Measurements from ENCODE around the gene MORN2.

MORN2 gene

DNA sequence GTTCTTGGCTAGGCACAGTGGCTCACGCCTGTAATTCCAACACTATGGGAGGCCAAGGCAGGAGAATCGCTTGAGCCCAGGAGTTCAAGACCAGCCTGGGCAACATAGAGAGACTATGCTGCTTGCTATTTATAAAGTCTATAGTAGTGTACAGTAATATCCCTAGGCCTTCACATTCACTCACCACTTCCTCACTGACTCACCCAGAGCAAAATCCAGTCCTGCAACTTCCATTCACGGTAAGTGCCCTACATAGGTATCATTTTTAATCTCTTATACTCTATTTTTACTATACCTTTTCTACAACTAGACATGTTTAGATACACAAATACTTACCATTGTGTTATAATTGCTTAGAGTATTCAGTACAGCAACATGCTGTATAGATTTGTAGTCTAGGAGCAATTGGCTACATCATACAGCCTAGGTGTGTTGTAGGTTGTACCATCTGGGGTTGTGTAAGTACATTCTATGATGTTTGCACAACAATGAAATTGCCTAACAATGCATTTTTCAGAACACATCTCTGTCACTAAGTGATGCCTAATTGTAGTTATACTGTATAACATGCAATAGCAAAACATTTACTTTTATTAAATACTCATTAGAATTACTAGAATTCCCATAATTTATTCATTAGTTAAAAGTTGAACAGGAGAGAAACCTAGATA is 8.9 kb upstream of the MORN2 start:
- in situ Hi-C loops (cut with HindIII; ENCODE audit: low sequenced_read_pairs) = no loop called here
- no peak for DNase-seq (ENCODE audit: low read depth, low spot score)
- no peak overlapping the region for H3K4me3 ChIP-seq (ENCODE audit: low read depth, low read length)
- TF ChIP-seq CTCF (IDR thresholded peaks at IDR 0.05; ENCODE audit: low read depth, low read length) = no peak

DNA sequence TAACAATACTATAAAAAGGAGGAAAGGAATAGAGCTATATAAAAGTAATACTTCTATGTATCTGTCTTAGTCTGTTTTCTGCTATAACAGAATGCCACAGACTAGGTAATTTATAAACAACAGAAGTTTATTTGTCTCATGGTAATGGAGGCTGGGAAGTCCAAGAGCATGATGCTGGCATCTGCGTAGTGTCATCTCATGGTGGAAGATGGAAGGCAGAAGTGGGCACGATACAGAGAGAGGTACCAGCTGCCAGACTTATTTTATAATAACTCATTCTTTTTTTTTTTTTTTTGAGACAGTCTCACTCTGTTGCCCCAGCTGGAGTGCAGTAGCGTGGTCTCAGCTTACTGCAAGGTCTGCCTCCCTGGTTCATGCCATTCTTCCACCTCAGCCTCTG is 4.3 kb upstream of the MORN2 start:
- no peak for DNase-seq (ENCODE audit: low read depth, low spot score)
- in situ Hi-C loops (cut with HindIII; ENCODE audit: low sequenced_read_pairs) = no loop called here
- no peak for TF ChIP-seq CTCF (IDR thresholded peaks at IDR 0.05; ENCODE audit: low read depth, low read length)
- H3K4me3 ChIP-seq (ENCODE audit: low read depth, low read length) = no peak overlapping the region

- DNase-seq (ENCODE audit: low read depth, low spot score) = no peak
- no peak for TF ChIP-seq CTCF (IDR thresholded peaks at IDR 0.05; ENCODE audit: low read depth, low read length)
- H3K4me3 ChIP-seq (ENCODE audit: low read depth, low read length) = no peak overlapping the region
- in situ Hi-C loops (cut with HindIII; ENCODE audit: low sequenced_read_pairs) = no loop called here
Observed at GRCh38 chr2:38873763-38874162, 2.0 kb upstream of the MORN2 start.

DNA sequence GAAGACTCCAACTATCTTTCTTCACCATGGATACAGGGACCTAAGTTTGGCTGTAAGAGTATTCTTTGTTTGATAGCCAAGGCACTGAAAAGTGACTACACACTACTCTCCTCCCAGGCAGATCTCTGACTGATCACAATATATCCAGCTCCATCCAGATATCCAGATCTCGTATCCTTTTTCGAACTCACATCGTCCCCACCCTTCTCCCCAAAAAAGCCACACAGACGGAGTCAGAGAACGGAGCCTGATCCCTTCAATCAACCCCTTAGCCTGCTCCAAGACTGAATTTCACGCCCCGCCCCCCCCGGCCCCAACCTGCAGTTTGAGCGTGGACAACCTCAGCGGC is 575 bp upstream of the MORN2 start:
- DNase-seq (ENCODE audit: low read depth, low spot score) = peak; percentile 2
- in situ Hi-C loops (cut with HindIII; ENCODE audit: low sequenced_read_pairs) = no loop called here
- TF ChIP-seq CTCF (IDR thresholded peaks at IDR 0.05; ENCODE audit: low read depth, low read length) = no peak
- H3K4me3 ChIP-seq (ENCODE audit: low read depth, low read length) = peak overlapping the region; percentile 75

GRCh38 chr2:38876407-38876806 is 631 bp downstream of the MORN2 start:
- no peak for TF ChIP-seq CTCF (IDR thresholded peaks at IDR 0.05; ENCODE audit: low read depth, low read length)
- in situ Hi-C loops (cut with HindIII; ENCODE audit: low sequenced_read_pairs) = no loop called here
- H3K4me3 ChIP-seq (ENCODE audit: low read depth, low read length) = peak overlapping the region; percentile 75
- no peak for DNase-seq (ENCODE audit: low read depth, low spot score)

GRCh38 chr2:38886063-38886462 is 10.3 kb downstream of the MORN2 start:
- DNase-seq (ENCODE audit: low read depth, low spot score) = no peak
- in situ Hi-C loops (cut with HindIII; ENCODE audit: low sequenced_read_pairs) = no loop called here
- H3K4me3 ChIP-seq (ENCODE audit: low read depth, low read length) = no peak overlapping the region
- TF ChIP-seq CTCF (IDR thresholded peaks at IDR 0.05; ENCODE audit: low read depth, low read length) = no peak

- no peak for DNase-seq (ENCODE audit: low read depth, low spot score)
- no peak overlapping the region for H3K4me3 ChIP-seq (ENCODE audit: low read depth, low read length)
- TF ChIP-seq CTCF (IDR thresholded peaks at IDR 0.05; ENCODE audit: low read depth, low read length) = no peak
- in situ Hi-C loops (cut with HindIII; ENCODE audit: low sequenced_read_pairs) = no loop called here
Observed at GRCh38 chr2:38887347-38887746, 11.6 kb downstream of the MORN2 start.

Measured in astrocyte of the spinal cord (primary cell).